ENCODE data around the gene SPATA24. TPM values are rescaled to one million over a fixed set of nuclear protein-coding genes. Genes with fewer than 3 reads are reported as not detected.
"Not testable (repeated sequence)": the region's sequence is repeated elsewhere in the genome, so short reads cannot be mapped to it uniquely, and the experiment has no call there.

SPATA24 gene
- total RNA-seq, 1 donor from 2014 or later = 17.1 TPM

GRCh38 chr5:139419226-139420192 lies 15.6 kb upstream of the SPATA24 start:
- ATAC-seq (ENCODE audit: poor library complexity) (peak; percentile 35), DNase-seq (no peak)
- intact Hi-C loops (cut with DNase I) = loop anchor here (10.0 kb wide), 2 partner anchors 125 to 205 kb away; partner anchors contain the start of gene MATR3

- intact Hi-C loops (cut with DNase I) = loop anchor here (10.0 kb wide), 1 partner anchor 124 kb away; the partner anchor contains the start of gene MATR3
- DNase-seq (no peak), ATAC-seq (ENCODE audit: poor library complexity) (peak; percentile 63)
These were observed 14.9 kb upstream of the SPATA24 start for GRCh38 chr5:139418793-139419192.

GRCh38 chr5:139417214-139417613 lies 13.3 kb upstream of the SPATA24 start:
- DNase-seq = peak; percentile 51
- peak; percentile 68 for ATAC-seq (ENCODE audit: poor library complexity)
- intact Hi-C loops (cut with DNase I) = loop anchor here (10.0 kb wide), 1 partner anchor 122 kb away; the partner anchor contains the start of gene MATR3

- ATAC-seq (ENCODE audit: poor library complexity) = no peak
These were observed 12.8 kb upstream of the SPATA24 start for GRCh38 chr5:139416651-139417050.

GRCh38 chr5:139415869-139416268 lies 12.0 kb upstream of the SPATA24 start:
- intact Hi-C loops (cut with DNase I) = loop anchor here (10.0 kb wide), 1 partner anchor 121 kb away; the partner anchor contains the start of gene MATR3
- ATAC-seq (ENCODE audit: poor library complexity) = no peak
- DNase-seq = no peak

More at GRCh38 chr5:139416651-139417050, 12.8 kb upstream of the SPATA24 start:
- intact Hi-C loops (cut with DNase I) = loop anchor here (10.0 kb wide), 1 partner anchor 122 kb away; the partner anchor contains the start of gene MATR3
- DNase-seq = no peak

- DNase-seq (peak; percentile 74), ATAC-seq (ENCODE audit: poor library complexity) (peak; percentile 67)
- intact Hi-C loops (cut with DNase I) = loop anchor here (10.0 kb wide), 1 partner anchor 121 kb away; the partner anchor contains the start of gene MATR3
These were observed 11.5 kb upstream of the SPATA24 start for GRCh38 chr5:139415221-139415861.

- DNase-seq (no peak), ATAC-seq (ENCODE audit: poor library complexity) (no peak)
- intact Hi-C loops (cut with DNase I) = loop anchor here (10.0 kb wide), 1 partner anchor 120 kb away; the partner anchor contains the start of gene MATR3
These were observed 10.8 kb upstream of the SPATA24 start for GRCh38 chr5:139414581-139415130.

GRCh38 chr5:139413963-139414362 lies 10.1 kb upstream of the SPATA24 start:
- DNase-seq (no peak), ATAC-seq (ENCODE audit: poor library complexity) (no peak)
- intact Hi-C loops (cut with DNase I) = loop anchor here (10.0 kb wide), 1 partner anchor 119 kb away; the partner anchor contains the start of gene MATR3

GRCh38 chr5:139413153-139413552 lies 9.3 kb upstream of the SPATA24 start:
- intact Hi-C loops (cut with DNase I) = loop anchor here (10.0 kb wide), 1 partner anchor 118 kb away; the partner anchor contains the start of gene MATR3
- no peak for DNase-seq
- no peak for ATAC-seq (ENCODE audit: poor library complexity)

- no peak for ATAC-seq (ENCODE audit: poor library complexity)
- intact Hi-C loops (cut with DNase I) = loop anchor here (10.0 kb wide), 1 partner anchor 116 kb away; the partner anchor contains the start of gene MATR3
- no peak for DNase-seq
These were observed 7.3 kb upstream of the SPATA24 start for GRCh38 chr5:139410993-139411828.

GRCh38 chr5:139410121-139410992 lies 6.5 kb upstream of the SPATA24 start:
- no peak for DNase-seq
- intact Hi-C loops (cut with DNase I) = loop anchor here (10.0 kb wide), 1 partner anchor 116 kb away; the partner anchor contains the start of gene MATR3
- no peak for ATAC-seq (ENCODE audit: poor library complexity)

GRCh38 chr5:139409116-139409515 lies 5.2 kb upstream of the SPATA24 start:
- ATAC-seq (ENCODE audit: poor library complexity); DNase-seq; intact Hi-C loops (cut with DNase I): not testable (repeated sequence)

GRCh38 chr5:139408191-139408590 lies 4.3 kb upstream of the SPATA24 start:
- intact Hi-C loops (cut with DNase I) = no loop called here
- no peak for DNase-seq

GRCh38 chr5:139407517-139407916 lies 3.6 kb upstream of the SPATA24 start:
- DNase-seq (no peak), ATAC-seq (ENCODE audit: poor library complexity) (no peak)
- intact Hi-C loops (cut with DNase I) = no loop called here

More at GRCh38 chr5:139408191-139408590, 4.3 kb upstream of the SPATA24 start:
- no peak for ATAC-seq (ENCODE audit: poor library complexity)

- ATAC-seq (ENCODE audit: poor library complexity) = no peak
These were observed 3.1 kb upstream of the SPATA24 start for GRCh38 chr5:139406963-139407362.

GRCh38 chr5:139404484-139404840 lies 573 bp upstream of the SPATA24 start:
- no peak for ATAC-seq (ENCODE audit: poor library complexity)
- no peak for DNase-seq
- intact Hi-C loops (cut with DNase I) = no loop called here

More at GRCh38 chr5:139406963-139407362, 3.1 kb upstream of the SPATA24 start:
- intact Hi-C loops (cut with DNase I) = no loop called here
- no peak for DNase-seq

GRCh38 chr5:139403418-139403786 lies 487 bp downstream of the SPATA24 start:
- ATAC-seq (ENCODE audit: poor library complexity) = peak; percentile 7
- intact Hi-C loops (cut with DNase I) = no loop called here
- DNase-seq = no peak
